Skeletal muscle tissue (tissue), 4 donors: ENCODE measurements around the gene ACO2. TPM values are rescaled to one million over a fixed set of nuclear protein-coding genes. Genes with fewer than 3 reads are reported as not detected.
A peak's percentile ranks its signal among the peaks of the same experiment; 100 is the strongest.

Source experiments
- H3K27ac ChIP-seq: one replicate; pipeline ENCODE4 v1.7.0; 2013; ENCODE audit warnings: mild to moderate bottlenecking, low read depth, low read length, inconsistent platforms
- H3K27me3 ChIP-seq, 3 donors: one replicate each; pipeline ENCODE4 v1.7.0; 2013; ENCODE audit warnings: low read length in 3 of 3; ENCODE audit not compliant: control insufficient read depth in 3 of 3, insufficient read depth in 3 of 3
- H3K36me3 ChIP-seq, 3 donors: one replicate each; pipeline ENCODE4 v1.7.0; 2013; ENCODE audit warnings: low read length in 3 of 3; ENCODE audit not compliant: control insufficient read depth in 3 of 3, insufficient read depth in 3 of 3
- H3K4me1 ChIP-seq, 3 donors: one replicate each; pipeline ENCODE4 v1.7.0; 2013; ENCODE audit warnings: low read length in 3 of 3, mild to moderate bottlenecking in 3 of 3; ENCODE audit not compliant: control insufficient read depth in 3 of 3, insufficient read depth in 3 of 3
- H3K4me3 ChIP-seq, 3 donors: one replicate each; pipeline ENCODE4 v1.7.0; 2013; ENCODE audit warnings: low read length in 3 of 3
- H3K9ac ChIP-seq, 3 donors: one replicate each; pipeline ENCODE4 v1.7.0; 2013; ENCODE audit warnings: low read length in 3 of 3, mild to moderate bottlenecking in 3 of 3, moderate library complexity in 2 of 3, low read depth in 1 of 3
- H3K9me3 ChIP-seq, 3 donors: one replicate each; pipeline ENCODE4 v1.7.0; 2013; ENCODE audit warnings: low read length in 3 of 3; ENCODE audit not compliant: control insufficient read depth in 3 of 3
- total RNA-seq: library from RNA; depleted of rRNA; stranded (reverse); fragments of >200 nt; gene quantifications from one replicate; pipeline ENCODE4 v1.2.3, GENCODE V29; 2014
- donor health status: Osteomylitis.

The ACO2 gene
- total RNA-seq, 1 donor from 2014 or later = 110 TPM

- no peak overlapping the region for H3K4me3 ChIP-seq
- peaks cover 54 to 72% (median 58%) of the 10 kb centered on the region in 3 donors for H3K4me1 ChIP-seq
- no peaks in the 10 kb centered on the region for H3K9me3 ChIP-seq
- no peak overlapping the region for H3K9ac ChIP-seq
- H3K27ac ChIP-seq = peak overlapping the region; percentile 0
- no peaks in the 10 kb centered on the region for H3K27me3 ChIP-seq
- no peaks in the 10 kb centered on the region for H3K36me3 ChIP-seq
Measured at GRCh38 chr22:41487037-41487935, 18.4 kb downstream of the ACO2 start.

GRCh38 chr22:41488076-41488475 lies 19.2 kb downstream of the ACO2 start:
- Histone ChIP-seq H3K36me3 (no peaks in the 10 kb centered on the region), H3K4me3 (no peak overlapping the region), H3K9me3 (no peaks in the 10 kb centered on the region), H3K9ac (peak overlapping the region in 1 of 3 donors; percentile 40), H3K27ac (no peak overlapping the region), H3K27me3 (no peaks in the 10 kb centered on the region), H3K4me1 (peaks cover 48 to 68% (median 51%) of the 10 kb centered on the region in 3 donors)

GRCh38 chr22:41488596-41489385 lies 19.9 kb downstream of the ACO2 start:
- H3K9me3 ChIP-seq = no peaks in the 10 kb centered on the region
- no peak overlapping the region for H3K27ac ChIP-seq
- peaks cover 48 to 67% (median 52%) of the 10 kb centered on the region in 3 donors for H3K4me1 ChIP-seq
- H3K9ac ChIP-seq = peak overlapping the region in 1 of 3 donors; percentile 40
- H3K36me3 ChIP-seq = no peaks in the 10 kb centered on the region
- H3K27me3 ChIP-seq = no peaks in the 10 kb centered on the region
- H3K4me3 ChIP-seq = no peak overlapping the region

GRCh38 chr22:41491374-41492100 lies 22.6 kb downstream of the ACO2 start:
- Histone ChIP-seq H3K4me3 (no peak overlapping the region), H3K4me1 (peaks cover 52 to 68% (median 57%) of the 10 kb centered on the region in 3 donors)

GRCh38 chr22:41498303-41498835 lies 29.5 kb downstream of the ACO2 start:
- Histone ChIP-seq H3K36me3 (peaks cover 20 to 27% (median 26%) of the 10 kb centered on the region in 3 donors), H3K9me3 (no peaks in the 10 kb centered on the region)

More at GRCh38 chr22:41491374-41492100, 22.6 kb downstream of the ACO2 start:
- Histone ChIP-seq H3K27ac (peak overlapping the region; percentile 26), H3K9me3 (no peaks in the 10 kb centered on the region), H3K36me3 (peaks cover 0 to 6% (median 2%) of the 10 kb centered on the region in 3 donors), H3K27me3 (no peaks in the 10 kb centered on the region), H3K9ac (no peak overlapping the region)

GRCh38 chr22:41499624-41500280 lies 30.8 kb downstream of the ACO2 start:
- no peak overlapping the region for H3K27ac ChIP-seq
- H3K9me3 ChIP-seq = no peaks in the 10 kb centered on the region
- no peaks in the 10 kb centered on the region for H3K27me3 ChIP-seq
- no peak overlapping the region for H3K9ac ChIP-seq
- H3K4me3 ChIP-seq = no peak overlapping the region
- peaks cover 20 to 27% (median 26%) of the 10 kb centered on the region in 3 donors for H3K36me3 ChIP-seq
- peaks cover 10 to 47% (median 40%) of the 10 kb centered on the region in 3 donors for H3K4me1 ChIP-seq

More at GRCh38 chr22:41498303-41498835, 29.5 kb downstream of the ACO2 start:
- no peaks in the 10 kb centered on the region for H3K27me3 ChIP-seq
- no peak overlapping the region for H3K4me3 ChIP-seq
- H3K9ac ChIP-seq = no peak overlapping the region
- H3K27ac ChIP-seq = no peak overlapping the region
- H3K4me1 ChIP-seq = peaks cover 10 to 44% (median 35%) of the 10 kb centered on the region in 3 donors

GRCh38 chr22:41500303-41500702 lies 31.4 kb downstream of the ACO2 start:
- peaks cover 10 to 50% (median 42%) of the 10 kb centered on the region in 3 donors for H3K4me1 ChIP-seq
- H3K9ac ChIP-seq = no peak overlapping the region
- no peak overlapping the region for H3K27ac ChIP-seq
- H3K36me3 ChIP-seq = peaks cover 20 to 27% (median 26%) of the 10 kb centered on the region in 3 donors
- H3K4me3 ChIP-seq = no peak overlapping the region
- H3K27me3 ChIP-seq = no peaks in the 10 kb centered on the region
- no peaks in the 10 kb centered on the region for H3K9me3 ChIP-seq

GRCh38 chr22:41501209-41501608 lies 32.3 kb downstream of the ACO2 start:
- H3K4me3 ChIP-seq = no peak overlapping the region
- H3K9me3 ChIP-seq = no peaks in the 10 kb centered on the region
- H3K27me3 ChIP-seq = no peaks in the 10 kb centered on the region
- peak overlapping the region in 1 of 3 donors; percentile 45 for H3K9ac ChIP-seq
- no peak overlapping the region for H3K27ac ChIP-seq
- peaks cover 20 to 28% (median 24%) of the 10 kb centered on the region in 3 donors for H3K36me3 ChIP-seq
- peaks cover 10 to 50% (median 44%) of the 10 kb centered on the region in 3 donors for H3K4me1 ChIP-seq

- H3K36me3 ChIP-seq = peaks cover 40 to 44% (median 43%) of the 10 kb centered on the region in 3 donors
- no peak overlapping the region for H3K4me3 ChIP-seq
- H3K27ac ChIP-seq = peak overlapping the region; percentile 31
- H3K27me3 ChIP-seq = no peaks in the 10 kb centered on the region
- no peaks in the 10 kb centered on the region for H3K9me3 ChIP-seq
- peaks cover 21 to 58% (median 53%) of the 10 kb centered on the region in 3 donors for H3K4me1 ChIP-seq
- H3K9ac ChIP-seq = peak overlapping the region in 1 of 3 donors; percentile 40
Measured at GRCh38 chr22:41504397-41504796, 35.5 kb downstream of the ACO2 start.
